HepG2 (cell line): ENCODE data around the gene CENPK. TPM values are rescaled to one million over a fixed set of nuclear protein-coding genes. Genes with fewer than 3 reads are reported as not detected.

ENCODE experiments used
- CBX2 ChIP-seq, 2 experiments: fragments of 200-600 bp in 1 of 2; sonication (generic); formaldehyde crosslinking in 1 of 2; IDR thresholded peaks; 2 replicates each; pipeline versions ENCODE4 v1.7.0 to v1.8.1; 2018 to 2022; ENCODE audit warnings: low read depth in 2 of 2, low read length in 1 of 2, mild to moderate bottlenecking in 1 of 2, missing genetic modification reagents in 1 of 2
- CSRNP2 ChIP-seq: sonication (generic); formaldehyde crosslinking; conservative IDR thresholded peaks from 2 replicates; pipeline ENCODE4 v1.8.0; 2022; ENCODE audit warnings: low read depth, missing genetic modification reagents
- ELF4 ChIP-seq: sonication (generic); formaldehyde crosslinking; IDR thresholded peaks from 2 replicates; pipeline ENCODE4 v1.5.0; 2020; ENCODE audit warnings: missing genetic modification reagents, mild to moderate bottlenecking, moderate library complexity, borderline replicate concordance
- LBX2 ChIP-seq: sonication (generic); formaldehyde crosslinking; IDR thresholded peaks from 2 replicates; pipeline ENCODE4 v1.5.0; 2020; ENCODE audit warnings: missing genetic modification reagents, mild to moderate bottlenecking, borderline replicate concordance
- MNT ChIP-seq: fragments of 450-650 bp; IDR thresholded peaks from 2 replicates; pipeline ENCODE4 v1.6.1; 2016
- MYPOP ChIP-seq: sonication (generic); formaldehyde crosslinking; IDR thresholded peaks from 2 replicates; pipeline ENCODE4 v1.8.1; 2023; ENCODE audit warnings: mild to moderate bottlenecking, moderate library complexity, missing genetic modification reagents
- PCBP1 ChIP-seq: fragments of 200-400 bp; formaldehyde crosslinking; IDR thresholded peaks from 2 replicates; pipeline ENCODE4 v1.6.1; 2017; ENCODE audit warnings: mild to moderate bottlenecking, low read depth, low read length, borderline replicate concordance
- SMAD9 ChIP-seq: sonication (generic); formaldehyde crosslinking; IDR thresholded peaks from 2 replicates; pipeline ENCODE4 v1.5.1; 2020; ENCODE audit warnings: mild to moderate bottlenecking, missing genetic modification reagents
- SNAPC4 ChIP-seq: sonication (generic); formaldehyde crosslinking; IDR thresholded peaks from 2 replicates; pipeline ENCODE4 v1.4.0; 2020; ENCODE audit warnings: mild to moderate bottlenecking, missing genetic modification reagents
- SNRNP70 ChIP-seq: fragments of 200-400 bp; formaldehyde crosslinking; IDR thresholded peaks from 2 replicates; pipeline ENCODE4 v1.6.1; 2017; ENCODE audit warnings: mild to moderate bottlenecking, low read depth, low read length, moderate library complexity
- SSRP1 ChIP-seq: IDR thresholded peaks from 2 replicates; pipeline ENCODE4 v1.6.1; 2016; ENCODE audit warnings: control low read depth
- ZFP1 ChIP-seq: IDR thresholded peaks from 2 replicates; pipeline ENCODE4 v1.6.1; 2016
- ZNF124 ChIP-seq: sonication (generic); formaldehyde crosslinking; IDR thresholded peaks from 2 replicates; pipeline ENCODE4 v1.4.0; 2020; ENCODE audit warnings: missing genetic modification reagents
- ZNF136 ChIP-seq: sonication (generic); formaldehyde crosslinking; IDR thresholded peaks from 2 replicates; pipeline ENCODE4 v1.8.1; 2022; ENCODE audit warnings: low read depth, mild to moderate bottlenecking, moderate library complexity, missing genetic modification reagents
- ZNF496 ChIP-seq: sonication (generic); formaldehyde crosslinking; IDR thresholded peaks from 2 replicates; pipeline ENCODE4 v1.8.1; 2023; ENCODE audit warnings: mild to moderate bottlenecking, moderate library complexity, missing genetic modification reagents; ENCODE audit not compliant: insufficient replicate concordance
- ZNF543 ChIP-seq: sonication (generic); formaldehyde crosslinking; IDR thresholded peaks from 2 replicates; pipeline ENCODE4 v1.4.0; 2020; ENCODE audit warnings: mild to moderate bottlenecking, missing genetic modification reagents
- ZNF766 ChIP-seq: sonication (generic); formaldehyde crosslinking; IDR thresholded peaks from 2 replicates; pipeline ENCODE4 v1.5.0; 2020; ENCODE audit warnings: missing genetic modification reagents, borderline replicate concordance
- ZSCAN29 ChIP-seq: sonication (generic); formaldehyde crosslinking; conservative IDR thresholded peaks from 2 replicates; pipeline ENCODE4 v1.4.0; 2020; ENCODE audit warnings: mild to moderate bottlenecking, missing genetic modification reagents
- polyA plus RNA-seq, 8 experiments: library from polyadenylated mRNA; depleted of rRNA in 3 of 8; stranded (reverse) in 7 of 8; unstranded in 1 of 8; fragments of >200 nt; fragmentation: Illumina TruSeq in 4 of 8; extraction: Trizol in 4 of 8; gene quantifications; 2 replicates each; pipeline versions ENCODE4 v1.2.1 to v1.2.3, GENCODE V29; 2011 to 2016; ENCODE audit warnings: low read depth in 4 of 8, missing spikeins in 1 of 8, mixed read lengths in 1 of 8; ENCODE audit not compliant: insufficient read depth in 1 of 8
- total RNA-seq, 5 experiments: library from RNA; depleted of rRNA; stranded (reverse); fragments of >200 nt; fragmentation: Illumina TruSeq; extraction: Trizol; gene quantifications; 2 replicates each; pipeline ENCODE4 v1.2.3, GENCODE V29; 2016; ENCODE audit warnings: low read depth in 1 of 5

CENPK gene
- total and polyA plus RNA-seq, 2 of the 13 experiments (the other 11 are each of a cell fraction or from before 2014, with no cell fraction given) = 14.3 to 54.4 TPM

GRCh38 chr5:65562731-65563701, at the start of gene CENPK, which contains the start of gene PPWD1 (continued):
- TF ChIP-seq SNAPC4 = no peak
- no peak for TF ChIP-seq SNRNP70
- TF ChIP-seq ZNF136 (CRISPR knock-in tag) = peak; percentile 75
- TF ChIP-seq CSRNP2 (CRISPR knock-in tag) = no peak
- TF ChIP-seq SSRP1 (CRISPR knock-in tag) = 0 out of 2 replicates have a peak, but pooled peaks have one; percentile 32
- TF ChIP-seq ZNF543 (CRISPR knock-in tag) = no peak
- peak; percentile 76; the same call in 1 of the 2 replicates for TF ChIP-seq MYPOP
- no peak for TF ChIP-seq CBX2 (IDR thresholded peaks at IDR 0.05; ENCODE audit: low read depth, low read length)
- TF ChIP-seq CBX2 (CRISPR knock-in tag; IDR thresholded peaks at IDR 0.05; ENCODE audit: low read depth) = no peak
- TF ChIP-seq ZFP1 (CRISPR knock-in tag) = no peak
- TF ChIP-seq ELF4 = 0 out of 2 replicates have a peak, but pooled peaks have one; percentile 35
- no peak for TF ChIP-seq ZNF496
- no peak for TF ChIP-seq PCBP1
- peak; percentile 65; the same call in 1 of the 2 replicates for TF ChIP-seq LBX2
- TF ChIP-seq SMAD9 (CRISPR knock-in tag) = no peak
- peak; percentile 85; the same call in 1 of the 2 replicates for TF ChIP-seq ZNF124
- peak; percentile 47; the same call in 1 of the 2 replicates for TF ChIP-seq MNT
- TF ChIP-seq ZSCAN29 (CRISPR knock-in tag) = 0 out of 2 replicates have a peak, but pooled peaks have one; percentile 25
- no peak for TF ChIP-seq ZNF766 (CRISPR knock-in tag)
